ENCODE data around the gene PGAM2.

PGAM2 gene

DNA sequence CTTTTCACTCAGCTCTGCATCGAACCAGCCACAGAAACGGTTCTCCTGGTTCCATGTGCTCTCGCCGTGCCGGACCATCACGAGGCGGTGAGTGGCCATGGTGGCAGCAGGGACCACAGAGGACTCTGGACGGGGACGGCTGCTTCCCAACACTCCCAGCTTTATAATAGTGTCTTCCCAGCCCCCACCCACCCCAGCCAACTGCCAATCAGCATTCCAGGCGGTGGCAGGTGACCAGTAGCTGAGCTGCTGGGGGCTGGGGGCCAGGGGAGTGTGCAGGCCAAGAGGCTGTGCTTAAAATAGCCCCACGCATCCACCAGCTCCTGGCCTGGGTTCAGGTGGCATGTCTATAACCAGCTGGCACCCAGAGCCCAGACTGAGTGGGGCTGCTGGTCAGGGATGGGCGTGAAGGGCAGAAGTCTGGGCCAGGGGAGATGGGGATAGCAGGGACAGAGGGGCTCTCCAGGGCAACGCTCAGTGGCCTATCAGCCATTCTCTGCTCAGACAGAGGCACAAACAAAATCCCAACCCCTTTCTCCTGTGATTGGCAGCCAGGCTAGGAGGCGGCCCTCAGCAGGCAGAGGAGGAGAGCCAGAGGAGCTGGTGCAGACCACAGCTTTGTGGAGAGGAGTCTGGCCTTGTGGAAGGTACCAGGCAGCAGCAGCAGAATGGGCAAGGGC lies at the start of gene PGAM2:
Gene PGAM2 (minus strand): TSS at position 137 of the 680 bp plus-strand sequence. CDS start 38 bp downstream, at position 99.
- DNase-seq = peak; percentile 64

DNA sequence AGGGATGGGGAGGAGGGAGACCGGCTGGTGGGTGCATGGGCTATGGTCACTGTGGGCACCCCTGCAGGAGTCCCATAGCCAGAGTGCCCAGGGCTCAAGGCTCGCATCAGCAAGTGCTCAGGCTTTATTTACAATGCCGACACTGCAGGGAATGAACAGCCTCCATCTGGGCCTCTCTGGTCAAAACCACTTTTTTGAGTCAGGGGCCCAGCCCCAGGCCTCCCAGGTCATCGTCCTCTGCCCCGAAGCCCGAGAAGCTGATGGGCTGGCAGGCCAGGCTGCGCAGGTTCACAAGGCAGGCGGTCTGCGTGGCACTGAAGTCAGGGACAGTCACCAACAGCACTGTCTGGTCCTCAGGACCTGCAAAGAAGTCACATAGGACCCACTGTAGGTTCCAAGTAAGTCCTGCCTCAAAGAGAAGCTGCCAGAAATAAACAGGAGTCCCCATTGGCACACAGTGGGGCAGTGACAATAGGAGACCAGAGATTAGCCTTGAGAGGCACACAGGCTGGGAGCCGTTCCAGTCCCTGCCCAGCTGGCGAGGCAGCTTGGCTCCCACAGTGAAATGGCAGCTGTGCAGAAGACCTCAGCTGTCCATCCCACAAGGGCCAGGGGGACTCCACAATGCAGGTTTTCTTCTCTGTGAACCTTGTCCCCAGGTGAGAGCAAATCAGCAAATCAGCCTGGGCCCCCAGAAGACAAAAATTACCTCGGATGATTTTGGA lies 49.4 kb upstream of the PGAM2 start:
- no peak for DNase-seq

DNA sequence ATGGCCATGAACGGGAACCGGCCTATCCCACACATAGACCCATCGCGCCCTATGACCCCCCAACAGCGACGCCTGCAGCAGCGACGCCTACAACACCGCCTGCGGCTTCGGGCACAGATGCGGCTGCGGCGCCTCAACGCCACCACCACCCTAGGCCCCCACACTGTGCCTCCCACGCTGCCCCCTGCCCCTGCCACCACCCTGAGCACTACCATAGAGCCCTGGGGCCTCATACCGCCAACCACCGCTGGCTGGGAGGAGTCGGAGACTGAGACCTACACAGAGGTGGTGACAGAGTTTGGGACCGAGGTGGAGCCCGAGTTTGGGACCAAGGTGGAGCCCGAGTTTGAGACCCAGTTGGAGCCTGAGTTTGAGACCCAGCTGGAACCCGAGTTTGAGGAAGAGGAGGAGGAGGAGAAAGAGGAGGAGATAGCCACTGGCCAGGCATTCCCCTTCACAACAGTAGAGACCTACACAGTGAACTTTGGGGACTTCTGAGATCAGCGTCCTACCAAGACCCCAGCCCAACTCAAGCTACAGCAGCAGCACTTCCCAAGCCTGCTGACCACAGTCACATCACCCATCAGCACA lies 48.5 kb upstream of the PGAM2 start:
- DNase-seq = no peak

DNA sequence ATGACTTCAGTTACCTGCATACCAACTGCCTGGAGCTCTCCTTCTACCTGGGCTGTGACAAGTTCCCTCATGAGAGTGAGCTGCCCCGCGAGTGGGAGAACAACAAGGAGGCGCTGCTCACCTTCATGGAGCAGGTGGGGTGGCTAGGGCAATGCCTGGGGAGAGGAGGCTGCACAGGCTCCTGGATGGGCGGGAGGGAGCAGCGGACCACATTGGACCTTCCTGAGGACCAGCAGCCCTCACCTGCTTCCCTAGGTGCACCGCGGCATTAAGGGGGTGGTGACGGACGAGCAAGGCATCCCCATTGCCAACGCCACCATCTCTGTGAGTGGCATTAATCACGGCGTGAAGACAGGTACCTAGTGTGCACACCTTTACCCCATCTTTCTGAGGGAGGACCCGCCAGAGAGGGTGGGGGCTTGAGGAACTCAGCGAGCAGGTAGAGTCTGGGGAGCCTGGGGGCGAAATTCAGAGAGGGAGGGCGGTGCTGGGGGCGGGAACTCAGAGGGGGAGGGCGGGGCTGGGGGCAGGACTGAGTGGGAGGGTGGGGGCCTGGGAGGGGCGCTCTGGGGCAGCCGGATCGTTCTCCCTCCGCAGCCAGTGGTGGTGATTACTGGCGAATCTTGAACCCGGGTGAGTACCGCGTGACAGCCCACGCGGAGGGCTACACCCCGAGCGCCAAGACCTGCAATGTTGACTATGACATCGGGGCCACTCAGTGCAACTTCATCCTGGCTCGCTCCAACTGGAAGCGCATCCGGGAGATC lies 47.8 kb upstream of the PGAM2 start:
- DNase-seq = no peak

DNA sequence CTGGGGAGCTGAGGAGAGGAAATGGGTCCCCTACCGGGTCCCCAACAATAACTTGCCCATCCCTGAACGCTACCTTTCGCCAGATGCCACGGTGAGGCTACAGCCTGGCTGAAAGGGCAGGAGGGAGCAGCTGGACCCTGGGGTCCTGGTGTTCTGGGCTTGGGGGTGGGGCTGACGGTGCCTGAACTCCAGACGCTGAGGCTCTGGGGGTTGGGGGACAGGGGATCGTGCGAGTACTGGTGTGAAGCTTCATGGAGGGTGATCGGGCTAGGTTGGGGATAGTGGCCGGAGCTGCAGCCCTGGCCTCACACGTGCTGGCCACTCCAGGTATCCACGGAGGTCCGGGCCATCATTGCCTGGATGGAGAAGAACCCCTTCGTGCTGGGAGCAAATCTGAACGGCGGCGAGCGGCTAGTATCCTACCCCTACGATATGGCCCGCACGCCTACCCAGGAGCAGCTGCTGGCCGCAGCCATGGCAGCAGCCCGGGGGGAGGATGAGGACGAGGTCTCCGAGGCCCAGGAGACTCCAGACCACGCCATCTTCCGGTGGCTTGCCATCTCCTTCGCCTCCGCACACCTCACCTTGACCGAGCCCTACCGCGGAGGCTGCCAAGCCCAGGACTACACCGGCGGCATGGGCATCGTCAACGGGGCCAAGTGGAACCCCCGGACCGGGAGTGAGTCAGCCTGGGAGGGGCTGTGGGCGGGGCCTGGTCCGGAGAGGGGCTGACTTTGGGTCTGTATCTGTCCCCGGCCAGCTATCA lies 47.0 kb upstream of the PGAM2 start:
- no peak for DNase-seq

DNA sequence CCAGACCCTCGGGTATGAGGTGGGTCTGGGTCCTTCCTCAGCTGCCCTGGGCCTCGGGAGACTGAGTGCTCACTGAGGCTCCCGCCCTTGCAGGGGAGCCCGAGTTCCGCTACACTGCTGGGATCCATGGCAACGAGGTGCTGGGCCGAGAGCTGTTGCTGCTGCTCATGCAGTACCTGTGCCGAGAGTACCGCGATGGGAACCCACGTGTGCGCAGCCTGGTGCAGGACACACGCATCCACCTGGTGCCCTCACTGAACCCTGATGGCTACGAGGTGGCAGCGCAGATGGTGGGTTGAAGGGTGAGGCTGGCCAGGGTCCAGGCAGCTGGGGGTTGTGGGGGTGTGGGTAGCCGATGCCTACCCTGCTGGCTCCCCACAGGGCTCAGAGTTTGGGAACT lies 46.4 kb upstream of the PGAM2 start:
- no peak for DNase-seq

DNA sequence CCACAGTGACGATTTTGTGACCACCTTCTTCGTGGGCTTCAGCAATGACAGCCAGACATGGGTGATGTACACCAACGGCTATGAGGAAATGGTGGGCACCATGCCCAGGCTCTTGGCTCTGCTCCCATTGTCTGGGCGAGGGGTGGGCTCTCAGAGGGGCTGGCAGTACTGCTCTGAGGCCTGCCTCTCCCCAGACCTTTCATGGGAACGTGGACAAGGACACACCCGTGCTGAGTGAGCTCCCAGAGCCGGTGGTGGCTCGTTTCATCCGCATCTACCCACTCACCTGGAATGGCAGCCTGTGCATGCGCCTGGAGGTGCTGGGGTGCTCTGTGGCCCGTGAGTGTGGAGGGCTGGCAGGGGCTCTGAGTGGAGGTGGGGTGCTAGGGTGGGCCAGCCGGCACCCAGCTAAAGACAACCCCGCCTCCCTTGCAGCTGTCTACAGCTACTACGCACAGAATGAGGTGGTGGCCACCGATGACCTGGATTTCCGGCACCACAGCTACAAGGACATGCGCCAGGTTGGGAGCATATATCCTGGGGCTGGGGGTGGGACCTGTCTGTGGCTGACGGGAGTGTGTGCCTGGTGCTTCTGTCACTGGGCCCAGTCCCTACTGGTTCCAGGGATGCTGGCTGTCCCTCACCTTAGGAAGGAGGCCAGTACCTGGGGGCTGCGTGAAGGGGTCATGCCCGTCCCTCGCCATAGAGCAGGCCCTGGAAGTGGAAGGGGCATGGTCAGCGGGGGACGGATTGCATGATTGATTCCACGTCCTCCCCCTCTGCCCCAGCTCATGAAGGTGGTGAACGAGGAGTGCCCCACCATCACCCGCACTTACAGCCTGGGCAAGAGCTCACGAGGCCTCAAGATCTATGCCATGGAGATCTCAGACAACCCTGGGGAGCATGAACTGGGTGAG lies 45.6 kb upstream of the PGAM2 start:
- DNase-seq = peak; percentile 22

DNA sequence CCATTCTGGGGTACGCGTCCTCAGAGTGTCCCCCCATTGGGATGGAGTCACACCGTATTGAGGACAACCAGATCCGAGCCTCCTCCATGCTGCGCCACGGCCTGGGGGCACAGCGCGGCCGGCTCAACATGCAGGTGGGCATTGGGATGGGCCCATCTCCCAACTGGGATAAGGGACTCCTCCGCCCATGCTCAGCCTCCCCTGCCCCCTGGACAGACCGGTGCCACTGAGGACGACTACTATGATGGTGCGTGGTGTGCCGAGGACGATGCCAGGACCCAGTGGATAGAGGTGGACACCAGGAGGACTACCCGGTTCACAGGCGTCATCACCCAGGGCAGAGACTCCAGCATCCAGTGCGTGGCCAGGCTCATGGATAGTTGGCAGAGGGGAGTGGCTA lies 44.6 kb upstream of the PGAM2 start:
- no peak for DNase-seq

DNA sequence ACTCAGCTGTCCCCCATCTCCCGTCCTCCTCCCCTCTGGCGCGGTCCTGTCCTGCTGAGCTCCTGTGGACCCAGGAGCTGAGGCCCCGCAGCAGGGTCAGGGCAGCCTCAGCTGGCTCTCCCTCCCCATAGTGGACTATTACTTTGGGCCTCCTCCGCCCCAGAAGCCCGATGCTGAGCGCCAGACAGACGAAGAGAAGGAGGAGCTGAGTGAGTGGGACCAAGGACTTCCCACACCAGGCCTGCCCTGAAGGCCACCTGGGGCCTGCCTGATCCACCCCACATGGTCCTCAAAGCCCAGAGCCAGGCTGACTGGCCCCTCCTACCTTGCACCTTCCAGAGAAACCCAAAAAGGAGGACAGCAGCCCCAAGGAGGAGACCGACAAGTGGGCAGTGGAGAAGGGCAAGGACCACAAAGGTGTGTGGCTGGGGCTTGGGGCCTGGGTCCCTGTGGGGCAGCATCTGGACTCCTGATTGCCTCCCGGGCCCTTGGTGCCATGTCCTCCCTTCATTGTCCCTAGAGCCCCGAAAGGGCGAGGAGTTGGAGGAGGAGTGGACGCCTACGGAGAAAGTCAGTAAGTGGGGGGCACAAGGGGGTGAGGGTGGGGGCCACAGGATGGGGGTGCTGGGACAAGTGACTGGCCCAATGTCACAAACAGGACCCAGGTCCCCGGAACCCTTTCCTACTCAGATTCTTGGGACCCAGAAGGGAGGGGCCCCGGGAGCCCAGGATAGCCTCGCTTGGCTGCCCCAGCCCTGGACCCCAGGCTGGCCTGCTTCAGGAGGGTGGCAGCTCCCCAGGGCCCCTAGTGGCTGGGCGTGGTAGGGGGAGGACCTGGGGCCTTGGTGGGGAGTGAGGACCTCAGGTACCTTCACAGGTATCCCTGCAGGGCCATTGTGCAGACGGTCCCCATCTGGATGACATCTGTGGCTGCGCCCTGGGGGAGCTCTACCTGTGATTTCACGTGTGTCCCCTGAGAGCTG lies 43.7 kb upstream of the PGAM2 start:
- no peak for DNase-seq

DNA sequence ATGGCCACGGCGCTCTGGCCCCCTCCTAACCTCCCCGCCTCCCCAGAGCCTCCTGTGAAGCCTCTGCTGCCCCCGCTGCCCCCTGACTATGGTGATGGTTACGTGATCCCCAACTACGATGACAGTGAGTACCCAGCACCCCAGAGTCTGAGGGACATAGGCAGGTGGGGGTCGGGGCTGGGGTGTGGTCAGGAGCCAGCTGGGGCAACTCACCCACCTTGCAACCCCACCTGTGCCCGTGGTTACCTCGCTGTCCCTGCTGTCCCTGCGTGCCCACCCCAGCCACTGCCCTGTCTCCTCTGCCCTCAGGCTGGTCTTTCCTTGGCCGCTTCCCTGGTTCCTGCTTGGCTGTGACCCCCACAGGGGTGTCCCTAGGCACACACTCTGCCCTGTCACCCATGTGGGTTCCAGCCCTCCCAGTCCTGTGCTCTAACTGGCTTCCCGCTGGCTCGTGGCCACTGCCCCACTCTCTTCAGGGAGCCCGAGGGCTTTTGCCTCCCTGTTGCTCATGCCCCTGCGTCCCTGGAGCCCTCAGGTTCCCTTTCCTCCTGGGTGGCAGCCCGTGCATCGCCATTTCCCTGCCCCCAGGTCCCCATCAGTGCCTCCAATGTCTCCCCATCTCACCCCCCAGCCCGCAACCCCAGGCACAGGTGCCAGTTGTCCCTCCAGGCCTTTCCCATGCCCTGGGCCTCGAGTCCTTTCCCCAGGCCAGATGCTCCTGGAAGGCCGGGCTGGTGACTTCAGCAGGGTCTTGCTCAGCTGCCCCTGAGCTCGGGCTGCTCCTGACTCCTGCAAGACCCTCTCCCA lies 42.8 kb upstream of the PGAM2 start:
- no peak for DNase-seq

DNA sequence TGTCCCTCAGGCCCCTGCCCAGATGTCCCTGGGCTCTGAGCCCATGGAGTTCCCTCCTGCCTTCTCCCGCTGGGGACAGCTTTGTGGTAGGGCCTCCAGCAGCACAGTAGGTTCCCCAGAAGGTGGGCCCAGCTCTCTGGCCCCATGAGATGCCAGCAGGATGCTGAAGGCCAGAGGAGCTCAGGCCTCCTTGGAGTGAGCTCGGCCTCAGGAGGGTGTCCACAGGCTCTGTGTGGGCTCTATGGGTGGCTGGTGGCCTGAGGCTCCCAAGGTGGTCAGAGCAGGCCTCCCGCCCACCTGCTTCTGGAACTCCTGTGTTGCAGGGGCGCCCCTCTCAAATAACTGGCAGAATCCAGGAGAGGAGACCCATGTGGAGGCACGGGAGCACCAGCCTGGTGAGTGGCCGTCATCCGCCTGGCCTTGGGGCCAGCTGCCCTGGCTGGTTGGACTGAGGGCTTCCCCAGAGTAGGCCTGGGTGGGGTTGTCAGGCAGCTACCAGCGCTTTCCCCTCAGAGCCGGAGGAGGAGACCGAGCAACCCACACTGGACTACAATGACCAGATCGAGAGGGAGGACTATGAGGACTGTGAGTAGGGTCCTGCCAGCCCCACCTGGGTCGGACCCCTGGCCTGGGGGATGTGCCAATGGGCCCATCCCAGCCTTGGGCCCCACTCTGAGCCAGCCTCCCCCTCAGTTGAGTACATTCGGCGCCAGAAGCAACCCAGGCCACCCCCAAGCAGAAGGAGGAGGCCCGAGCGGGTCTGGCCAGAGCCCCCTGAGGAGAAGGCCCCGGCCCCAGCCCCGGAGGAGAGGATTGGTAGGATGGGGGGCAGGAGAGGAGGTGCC lies 42.0 kb upstream of the PGAM2 start:
- DNase-seq = no peak

DNA sequence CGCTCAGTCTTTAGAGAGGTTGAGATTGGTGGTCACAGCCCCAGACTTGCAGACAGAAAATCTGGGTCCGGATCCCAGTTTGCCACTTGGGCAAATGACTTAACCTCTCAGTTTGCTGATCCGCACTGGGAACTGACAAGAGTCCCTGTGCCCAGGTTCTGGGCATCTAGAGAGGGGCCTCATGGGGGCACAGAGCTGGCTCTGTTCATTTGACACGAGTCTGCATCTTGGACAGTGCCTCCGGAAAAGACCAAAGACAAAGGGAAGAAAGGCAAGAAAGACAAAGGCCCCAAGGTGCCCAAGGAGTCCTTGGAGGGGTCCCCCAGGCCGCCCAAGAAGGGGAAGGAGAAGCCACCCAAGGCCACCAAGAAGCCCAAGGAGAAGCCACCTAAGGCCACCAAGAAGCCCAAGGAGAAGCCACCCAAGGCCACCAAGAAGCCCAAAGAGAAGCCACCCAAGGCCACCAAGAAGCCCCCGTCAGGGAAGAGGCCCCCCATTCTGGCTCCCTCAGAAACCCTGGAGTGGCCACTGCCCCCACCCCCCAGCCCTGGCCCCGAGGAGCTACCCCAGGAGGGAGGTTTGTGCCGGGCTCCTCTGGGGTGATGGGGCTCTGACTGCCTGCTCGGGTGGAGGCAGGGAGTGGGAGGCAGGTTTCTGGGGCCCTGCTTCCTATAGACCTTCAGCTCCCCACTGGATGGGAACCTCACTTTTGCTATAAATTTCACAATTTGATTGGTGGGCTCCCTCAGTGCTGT lies 41.1 kb upstream of the PGAM2 start:
- no peak for DNase-seq

DNA sequence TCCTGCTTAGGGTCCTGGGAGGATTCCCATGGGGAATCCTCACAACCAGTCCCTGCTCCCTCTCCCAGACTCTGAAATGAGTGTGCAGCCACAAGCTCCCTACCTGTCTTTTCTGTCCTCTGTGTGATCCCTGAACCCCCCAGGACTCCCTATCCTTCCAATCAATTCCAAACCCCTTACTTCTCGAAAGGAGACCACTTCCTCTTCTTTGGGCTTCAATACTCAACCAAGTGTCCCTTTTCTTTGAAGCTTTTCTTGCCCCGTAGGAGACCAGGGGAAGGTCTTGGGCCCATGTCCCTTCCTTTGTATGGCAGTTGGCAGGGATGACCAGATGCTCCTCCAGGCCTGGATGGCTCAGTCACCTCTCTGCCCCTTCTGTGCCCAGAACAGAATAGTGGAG lies 40.5 kb upstream of the PGAM2 start:
- no peak for DNase-seq

DNA sequence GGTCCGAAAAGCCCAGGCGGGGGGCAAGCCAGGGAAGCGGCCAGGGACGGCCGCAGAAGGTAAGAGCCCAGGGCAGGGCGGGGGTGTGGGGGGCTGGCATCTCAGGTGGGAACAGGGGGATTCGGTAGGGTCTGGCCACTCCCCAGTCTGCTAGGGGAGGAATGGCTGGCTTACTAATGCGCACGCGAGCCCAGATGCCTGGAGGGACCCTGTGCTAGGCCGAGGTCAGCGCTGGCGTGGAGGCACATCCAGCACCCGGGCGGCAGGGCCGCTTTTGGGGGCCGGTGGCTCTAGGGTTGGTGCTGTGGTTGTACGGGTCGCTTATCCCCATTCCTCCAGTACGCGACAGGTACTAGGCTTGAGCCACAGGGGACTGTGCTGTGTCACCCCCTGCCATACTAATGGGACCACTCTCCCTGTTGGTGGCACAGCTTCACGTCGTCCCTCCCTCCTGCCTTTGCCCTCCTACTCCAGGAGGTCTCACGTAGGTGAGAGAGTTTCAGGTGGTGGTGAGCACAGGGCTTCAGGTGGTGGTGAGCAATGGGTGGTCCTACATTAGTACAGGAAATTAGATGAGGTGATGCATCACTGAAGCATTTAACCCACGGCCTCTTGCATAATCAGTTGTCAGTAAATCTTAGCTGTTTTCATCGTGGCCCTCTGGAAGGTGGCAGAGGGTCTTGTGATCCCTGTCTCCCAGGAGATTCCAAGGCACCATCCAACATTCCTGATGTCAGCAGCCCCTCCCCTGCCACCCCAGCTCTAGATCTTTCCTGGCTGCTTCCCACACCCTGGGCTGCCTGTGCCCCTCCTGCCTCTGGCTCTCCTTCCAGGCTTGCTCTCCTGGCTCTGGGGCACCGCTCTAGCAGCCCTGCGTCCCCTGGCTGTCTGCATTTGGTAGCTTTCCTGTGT lies 39.7 kb upstream of the PGAM2 start:
- DNase-seq = no peak

DNA sequence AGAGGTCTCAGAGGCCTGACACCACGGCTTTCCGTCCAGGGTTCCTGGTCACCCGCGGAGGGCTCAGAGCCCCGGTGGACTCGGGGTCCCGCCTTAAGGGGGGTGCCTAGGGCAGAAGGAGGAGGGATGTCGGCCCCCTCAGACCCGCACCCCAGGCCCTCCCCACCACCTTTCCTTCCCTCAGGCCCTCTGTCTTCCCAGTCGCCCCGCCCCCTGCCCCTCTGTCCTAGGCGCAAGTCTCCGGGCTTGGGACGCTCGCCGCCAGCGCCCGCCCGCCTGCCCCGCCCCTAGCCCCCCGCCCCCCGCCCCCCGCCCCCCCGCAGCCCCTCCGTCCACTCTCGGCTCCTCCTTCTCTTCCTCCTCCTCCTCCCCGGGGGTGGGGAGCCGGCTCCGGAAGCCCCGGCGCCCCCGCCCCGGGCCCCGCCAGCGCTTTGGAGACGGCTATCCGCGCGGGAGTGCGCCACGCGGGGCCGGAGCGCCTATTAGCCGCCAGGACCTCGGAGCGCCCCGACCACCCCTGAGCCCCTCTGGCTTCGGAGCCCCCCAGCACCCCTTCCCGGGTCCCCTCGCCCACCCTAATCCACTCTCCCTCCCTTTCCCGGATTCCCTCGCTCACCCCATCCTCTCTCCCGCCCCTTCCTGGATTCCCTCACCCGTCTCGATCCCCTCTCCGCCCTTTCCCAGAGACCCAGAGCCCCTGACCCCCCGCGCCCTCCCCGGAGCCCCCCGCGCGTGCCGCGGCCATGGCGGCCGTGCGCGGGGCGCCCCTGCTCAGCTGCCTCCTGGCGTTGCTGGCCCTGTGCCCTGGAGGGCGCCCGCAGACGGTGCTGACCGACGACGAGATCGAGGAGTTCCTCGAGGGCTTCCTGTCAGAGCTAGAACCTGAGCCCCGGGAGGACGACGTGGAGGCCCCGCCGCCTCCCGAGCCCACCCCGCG lies 38.8 kb upstream of the PGAM2 start, which contains the start of gene AEBP1:
Gene AEBP1 (plus strand): TSS at position 423 of the 937 bp plus-strand sequence. CDS start 321 bp downstream, at position 744.
- peak; percentile 27 for DNase-seq
